Measurements from ENCODE around the gene NDUFB4. TPM values are rescaled to one million over a fixed set of nuclear protein-coding genes. Genes with fewer than 3 reads are reported as not detected.

NDUFB4 gene
- 205 to 241 TPM (median 211 TPM) in 5 replicates for total RNA-seq (2022; extraction: Qiagen RNA extraction)

GRCh38 chr3:120596116-120596852 lies at the start of gene NDUFB4:
Gene NDUFB4 (plus strand): TSS chr3:120596336. CDS start chr3:120596360, 24 bp downstream.

Other genes with a start within 250 kb of the NDUFB4 start
- gene LRRC58, start 247.0 kb upstream of the NDUFB4 start, total RNA-seq (2022; extraction: Qiagen RNA extraction) = 12.5 to 14.8 TPM (median 14.2 TPM) in 5 replicates
- gene FSTL1, start 145.3 kb upstream of the NDUFB4 start, total RNA-seq (2022; extraction: Qiagen RNA extraction) = 41.7 to 65.9 TPM (median 62.0 TPM) in 5 replicates
- 17.9 to 23.4 TPM (median 20.8 TPM) in 5 replicates for gene HGD, start 85.9 kb downstream of the NDUFB4 start, total RNA-seq (2022; extraction: Qiagen RNA extraction)
- 12.0 to 23.0 TPM (median 14.6 TPM) in 5 replicates for gene RABL3, start 146.2 kb downstream of the NDUFB4 start, total RNA-seq (2022; extraction: Qiagen RNA extraction)
- 10.4 to 16.7 TPM (median 12.5 TPM) in 5 replicates for gene GTF2E1, start 146.4 kb downstream of the NDUFB4 start, total RNA-seq (2022; extraction: Qiagen RNA extraction)